H9 (cell line): ENCODE measurements around the gene PDCD10. TPM values are rescaled to one million over a fixed set of nuclear protein-coding genes. Genes with fewer than 3 reads are reported as not detected.

Source experiments
- DNase-seq: peaks from one replicate; pipeline ENCODE4 v3.0.0-alpha.2; 2017
- H2AFZ ChIP-seq: one replicate; pipeline ENCODE4 v1.6.1; 2013; ENCODE audit warnings: mild to moderate bottlenecking, low read length, control low read depth, moderate library complexity
- H2AK5ac ChIP-seq: 2 replicates; pipeline ENCODE4 v1.6.1; 2013; ENCODE audit warnings: low read length, control low read depth, mixed read lengths; ENCODE audit not compliant: insufficient read length
- H2BK120ac ChIP-seq: one replicate; pipeline ENCODE4 v1.6.1; 2013; ENCODE audit warnings: low read depth, mild to moderate bottlenecking, low read length, control low read depth, inconsistent platforms; ENCODE audit not compliant: poor library complexity, severe bottlenecking
- H2BK12ac ChIP-seq: 2 replicates; pipeline ENCODE4 v1.6.1; 2013; ENCODE audit warnings: low read length, control low read depth, mixed read lengths, low read depth; ENCODE audit not compliant: insufficient read length
- H2BK15ac ChIP-seq: 2 replicates; pipeline ENCODE4 v1.6.1; 2013; ENCODE audit warnings: low read depth, low read length, control low read depth
- H2BK20ac ChIP-seq: one replicate; pipeline ENCODE4 v1.6.1; 2013; ENCODE audit warnings: low read depth, mild to moderate bottlenecking, low read length, control low read depth, inconsistent platforms; ENCODE audit not compliant: poor library complexity, severe bottlenecking
- H2BK5ac ChIP-seq: 2 replicates; pipeline ENCODE4 v1.6.1; 2013; ENCODE audit warnings: low read length, control low read depth, mixed read lengths; ENCODE audit not compliant: insufficient read length
- H3K14ac ChIP-seq: 2 replicates; pipeline ENCODE4 v1.6.1; 2013; ENCODE audit warnings: low read length, control low read depth; ENCODE audit not compliant: insufficient read depth
- H3K18ac ChIP-seq: 2 replicates; pipeline ENCODE4 v1.6.1; 2013; ENCODE audit warnings: low read depth, mild to moderate bottlenecking, mixed read lengths, low read length, control low read depth; ENCODE audit not compliant: insufficient read length
- H3K23ac ChIP-seq: 2 replicates; pipeline ENCODE4 v1.6.1; 2013; ENCODE audit warnings: low read length, control low read depth, mixed read lengths, low read depth; ENCODE audit not compliant: insufficient read length
- H3K23me2 ChIP-seq: 2 replicates; pipeline ENCODE4 v1.6.1; 2013; ENCODE audit warnings: low read depth, mild to moderate bottlenecking, mixed read lengths, low read length, control low read depth; ENCODE audit not compliant: insufficient read length, poor library complexity, severe bottlenecking
- H3K27ac ChIP-seq: 2 replicates; pipeline ENCODE4 v1.5.1; 2013; ENCODE audit warnings: low read length, control low read depth, mixed read lengths, low read depth; ENCODE audit not compliant: insufficient read length
- H3K27me3 ChIP-seq: 2 replicates; pipeline ENCODE4 v1.6.1; 2013; ENCODE audit warnings: low read length, control low read depth, inconsistent platforms; ENCODE audit not compliant: insufficient read depth
- H3K4ac ChIP-seq: 2 replicates; pipeline ENCODE4 v1.6.1; 2013; ENCODE audit warnings: low read depth, mild to moderate bottlenecking, control low read depth, inconsistent platforms, low read length, moderate library complexity
- H3K4me1 ChIP-seq: 2 replicates; pipeline ENCODE4 v1.6.1; 2013; ENCODE audit warnings: low read length, control low read depth, inconsistent platforms; ENCODE audit not compliant: insufficient read depth
- H3K4me2 ChIP-seq: 2 replicates; pipeline ENCODE4 v1.6.1; 2013; ENCODE audit warnings: low read length, control low read depth, mixed read lengths; ENCODE audit not compliant: insufficient read length, insufficient read depth
- H3K56ac ChIP-seq: 2 replicates; pipeline ENCODE4 v1.6.1; 2013; ENCODE audit warnings: low read depth, mild to moderate bottlenecking, mixed read lengths, low read length, control low read depth; ENCODE audit not compliant: insufficient read length
- H3K79me1 ChIP-seq: 2 replicates; pipeline ENCODE4 v1.6.1; 2013; ENCODE audit warnings: low read depth, mild to moderate bottlenecking, moderate library complexity, low read length, control low read depth, inconsistent platforms; ENCODE audit not compliant: insufficient read depth, poor library complexity, severe bottlenecking
- H3K79me2 ChIP-seq: 2 replicates; pipeline ENCODE4 v1.6.1; 2013; ENCODE audit warnings: low read length, control low read depth, inconsistent platforms; ENCODE audit not compliant: insufficient read depth
- H3K9ac ChIP-seq: 2 replicates; pipeline ENCODE4 v1.6.1; 2013; ENCODE audit warnings: low read length, control low read depth, mixed read lengths; ENCODE audit not compliant: insufficient read length; ENCODE audit errors: extremely low read depth
- H3K9me3 ChIP-seq: one replicate; pipeline ENCODE4 v1.6.1; 2013; ENCODE audit warnings: low read depth, low read length, inconsistent platforms; ENCODE audit not compliant: control insufficient read depth
- H3T11ph ChIP-seq: one replicate; pipeline ENCODE4 v1.6.1; 2013; ENCODE audit warnings: mild to moderate bottlenecking, low read length, control low read depth, inconsistent platforms
- H4K20me1 ChIP-seq: one replicate; pipeline ENCODE4 v1.6.1; 2013; ENCODE audit not compliant: control insufficient read depth, insufficient read length, insufficient read depth
- H4K5ac ChIP-seq: 2 replicates; pipeline ENCODE4 v1.6.1; 2013; ENCODE audit warnings: low read depth, mild to moderate bottlenecking, mixed read lengths, low read length, control low read depth; ENCODE audit not compliant: insufficient read length
- H4K8ac ChIP-seq: replicated peaks from 2 replicates; pipeline ENCODE4 v1.6.1; 2013; ENCODE audit warnings: low read length, control low read depth, mixed read lengths, low read depth; ENCODE audit not compliant: insufficient read length
- H4K91ac ChIP-seq: 2 replicates; pipeline ENCODE4 v1.6.1; 2013; ENCODE audit warnings: low read depth, mild to moderate bottlenecking, moderate library complexity, mixed read lengths, low read length, control low read depth; ENCODE audit not compliant: insufficient read length
- H3K27ac Mint-ChIP-seq, 3 experiments: 2 replicates in 2 of 3; 3 replicates in 1 of 3; pipeline ENCODE4 v1.8.0; 2020 to 2021; ENCODE audit warnings: mixed read lengths in 3 of 3, mild to moderate bottlenecking in 1 of 3, moderate library complexity in 1 of 3
- H3K27me3 Mint-ChIP-seq: 2 replicates; pipeline ENCODE4 v1.8.0; 2021; ENCODE audit warnings: low read depth, mild to moderate bottlenecking, moderate library complexity, mixed read lengths
- H3K36me3 Mint-ChIP-seq, 3 experiments: 2 replicates in 2 of 3; 3 replicates in 1 of 3; pipeline ENCODE4 v1.8.0; 2020 to 2021; ENCODE audit warnings: low read depth in 3 of 3, mixed read lengths in 3 of 3; ENCODE audit not compliant: insufficient read depth in 1 of 3
- H3K4me1 Mint-ChIP-seq, 2 experiments: 2 replicates each; pipeline ENCODE4 v1.8.0; 2020; ENCODE audit warnings: mixed read lengths in 2 of 2
- H3K4me3 Mint-ChIP-seq, 2 experiments: 2 replicates in 1 of 2; 3 replicates in 1 of 2; pipeline ENCODE4 v1.8.0; 2020 to 2021; ENCODE audit warnings: mild to moderate bottlenecking in 2 of 2, mixed read lengths in 2 of 2, moderate library complexity in 1 of 2
- H3K9me3 Mint-ChIP-seq, 2 experiments: 2 replicates in 1 of 2; 3 replicates in 1 of 2; pipeline ENCODE4 v1.8.0; 2020; ENCODE audit warnings: mild to moderate bottlenecking in 2 of 2, mixed read lengths in 2 of 2, moderate library complexity in 1 of 2
- WGBS: extraction: QIAGEN DNeasy Blood & Tissue Kit; methylation state at CpG from one replicate; pipeline ENCODE4 v1.1.7; 2013; ENCODE audit warnings: missing lambda C conversion rate, low lambda C conversion rate, mixed read lengths; ENCODE audit not compliant: insufficient read length; ENCODE audit errors: extremely low coverage; 5-methylcytosine and 5-hydroxymethylcytosine counted together
- total RNA-seq: library from RNA; stranded (reverse); gene quantifications from 2 replicates; pipeline ENCODE4 v1.2.1, GENCODE V29; 2021
- TF ChIP-seq, protein P1 (sequence below): fragments of 200-600 bp; sonication (generic); conservative IDR thresholded peaks from 3 replicates; pipeline ENCODE4 v1.8.0; 2021; ENCODE audit warnings: antibody characterized with exemption, mild to moderate bottlenecking

PDCD10 gene
- total RNA-seq, 1 experiment from 2014 or later, result 64.3 TPM

DNA sequence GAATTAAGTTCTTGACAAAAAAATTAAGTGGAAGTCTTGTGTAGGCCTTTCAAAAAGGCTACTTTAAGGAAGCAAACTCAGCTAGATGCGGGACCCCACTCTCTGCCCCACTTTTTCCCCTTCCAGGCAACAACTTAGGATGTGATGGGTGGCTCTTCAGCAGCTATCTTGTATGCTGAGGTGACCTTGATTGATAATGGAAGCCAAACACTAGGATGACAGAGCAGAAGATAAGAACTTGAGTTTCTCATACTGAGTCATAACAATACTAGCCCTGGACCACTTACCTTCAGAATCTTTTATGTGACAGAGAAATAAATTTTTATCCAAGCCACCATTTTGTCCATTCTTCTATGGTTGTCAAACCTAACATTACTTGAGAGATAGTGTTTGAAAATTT lies 16.1 kb downstream of the PDCD10 start:
- Histone ChIP-seq H4K91ac (no peak overlapping the region), H3K4me1 (no peaks in the 10 kb centered on the region), H3K27ac (no peak overlapping the region), H3K9ac (no peak overlapping the region), H3K4me2 (no peak overlapping the region), H3K9me3 (no peaks in the 10 kb centered on the region), H3K23me2 (no peaks in the 10 kb centered on the region), H3K79me2 (peaks cover 19% of the 10 kb centered on the region; the same call in 1 of the 2 replicates), H3K56ac (no peak overlapping the region), H4K8ac (no peak overlapping the region), H3K14ac (no peak overlapping the region), H3K27me3 (no peaks in the 10 kb centered on the region), H2BK120ac (peak overlapping the region; percentile 61), H2BK20ac (no peak overlapping the region), H3K23ac (no peak overlapping the region), H2BK5ac (no peak overlapping the region), H3K4ac (no peak overlapping the region), H4K5ac (no peak overlapping the region), H2BK12ac (no peak overlapping the region), H3K18ac (no peak overlapping the region), H2AK5ac (no peak overlapping the region), H2AFZ (no peak overlapping the region), H2BK15ac (no peak overlapping the region), H3T11ph (no peak overlapping the region), H3K79me1 (peaks cover 3% of the 10 kb centered on the region), H4K20me1 (no peaks in the 10 kb centered on the region)
- no CpG with 5 or more reads among the region's 1 CpG for WGBS
- H3K36me3 Mint-ChIP-seq, result peaks cover 31 to 65% (median 59%) of the 10 kb centered on the region in 3 experiments
- H3K4me1 Mint-ChIP-seq, result peaks cover 19 to 25% of the 10 kb centered on the region in 2 experiments
- no peak overlapping the region for H3K27ac Mint-ChIP-seq
- peaks cover 8 to 9% of the 10 kb centered on the region in 2 experiments; a peak in 4 of 5 replicates for H3K9me3 Mint-ChIP-seq
- no peaks in the 10 kb centered on the region for H3K27me3 Mint-ChIP-seq
- no peak overlapping the region for H3K4me3 Mint-ChIP-seq
- no peak for DNase-seq
- TF ChIP-seq, protein P1, sequence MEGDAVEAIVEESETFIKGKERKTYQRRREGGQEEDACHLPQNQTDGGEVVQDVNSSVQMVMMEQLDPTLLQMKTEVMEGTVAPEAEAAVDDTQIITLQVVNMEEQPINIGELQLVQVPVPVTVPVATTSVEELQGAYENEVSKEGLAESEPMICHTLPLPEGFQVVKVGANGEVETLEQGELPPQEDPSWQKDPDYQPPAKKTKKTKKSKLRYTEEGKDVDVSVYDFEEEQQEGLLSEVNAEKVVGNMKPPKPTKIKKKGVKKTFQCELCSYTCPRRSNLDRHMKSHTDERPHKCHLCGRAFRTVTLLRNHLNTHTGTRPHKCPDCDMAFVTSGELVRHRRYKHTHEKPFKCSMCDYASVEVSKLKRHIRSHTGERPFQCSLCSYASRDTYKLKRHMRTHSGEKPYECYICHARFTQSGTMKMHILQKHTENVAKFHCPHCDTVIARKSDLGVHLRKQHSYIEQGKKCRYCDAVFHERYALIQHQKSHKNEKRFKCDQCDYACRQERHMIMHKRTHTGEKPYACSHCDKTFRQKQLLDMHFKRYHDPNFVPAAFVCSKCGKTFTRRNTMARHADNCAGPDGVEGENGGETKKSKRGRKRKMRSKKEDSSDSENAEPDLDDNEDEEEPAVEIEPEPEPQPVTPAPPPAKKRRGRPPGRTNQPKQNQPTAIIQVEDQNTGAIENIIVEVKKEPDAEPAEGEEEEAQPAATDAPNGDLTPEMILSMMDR, result no peak
